ENCODE measurements around the gene FAM50A. TPM values are rescaled to one million over a fixed set of nuclear protein-coding genes. Genes with fewer than 3 reads are reported as not detected.

The FAM50A gene
- total and polyA plus RNA-seq, 2 donors (not counting 1 experiment from before 2014, with no cell fraction given) = 44.5 to 79.8 TPM

GRCh38 chrX:154396973-154397887 is 46.7 kb upstream of the FAM50A start:
- Histone ChIP-seq H4K20me1 (ENCODE audit: control insufficient read depth, insufficient read depth, low read length, poor library complexity, severe bottlenecking) (peaks cover 30% of the 10 kb centered on the region), H3K27me3 (replicated peaks in 1 of 4; ENCODE audit: control extremely low read depth in 1 of 4, control insufficient read depth in 3 of 4, insufficient read depth in 4 of 4, low read length in 3 of 4) (no peaks in the 10 kb centered on the region), H3K4me3 (ENCODE audit: control extremely low read depth in 1 of 5, extremely low read depth in 1 of 5, insufficient read depth in 1 of 5, low read depth in 2 of 5, low read length in 4 of 5) (peak overlapping the region; percentile 34 to 96 (median 78)), H3K27ac (ENCODE audit: low read length in 2 of 2) (peak overlapping the region; percentile 99 to 100), H3K9ac (ENCODE audit: low read length) (peak overlapping the region; percentile 86), H2AFZ (ENCODE audit: insufficient read depth, low read depth, low read length, poor library complexity, severe bottlenecking) (peak overlapping the region; percentile 39), H3K9me3 (ENCODE audit: control extremely low read depth in 1 of 3, control insufficient read depth in 2 of 3, insufficient read depth in 1 of 3, low read length in 2 of 3) (no peaks in the 10 kb centered on the region), H3K79me2 (ENCODE audit: control insufficient read depth, insufficient read depth, low read length) (no peaks in the 10 kb centered on the region), H3K36me3 (replicated peaks in 1 of 2; ENCODE audit: control extremely low read depth in 1 of 2, control insufficient read depth in 1 of 2, extremely low read depth in 1 of 2, insufficient read depth in 2 of 2, low read length in 1 of 2) (peaks cover 0 to 22% of the 10 kb centered on the region in 2 experiments), H3K4me1 (ENCODE audit: control insufficient read depth in 2 of 2, insufficient read depth in 2 of 2, low read length in 2 of 2) (peaks cover 12 to 20% of the 10 kb centered on the region in 2 donors), H3K4me2 (replicated peaks; ENCODE audit: low read depth, low read length, poor library complexity, severe bottlenecking) (peak overlapping the region; percentile 81)
- POLR2A ChIA-PET = interaction anchor here (0.6 to 3.4 kb wide), 19 partner anchors 10 to 977 kb away, joined by 3 to 31 read pairs (median 7); partner anchors contain the start of genes ARHGAP4, DNASE1L1, EMD and FAM3A
- Mint-ChIP-seq H3K9me3 (ENCODE audit: insufficient read depth) (no peaks in the 10 kb centered on the region), H3K4me1 (peaks cover 17% of the 10 kb centered on the region), H3K27ac (peak overlapping the region; percentile 99), H3K27me3 (no peaks in the 10 kb centered on the region), H3K4me3 (peak overlapping the region; percentile 99)
- no peak for TF ChIP-seq CTCF (IDR thresholded peaks at IDR 0.05)
- no peak for TF ChIP-seq EZH2 (IDR thresholded peaks at IDR 0.05; ENCODE audit: borderline replicate concordance, insufficient read depth, low read depth, low read length, poor library complexity, severe bottlenecking)
- 7% methylated on average over 27 of the region's 53 CpGs for WGBS (ENCODE audit: insufficient coverage)
- CTCF ChIA-PET = interaction anchor here (0.8 to 3.2 kb wide), 4 partner anchors 23 to 136 kb away, joined by 3 to 17 read pairs (median 10); partner anchors contain the start of genes FLNA and SLC10A3
- ATAC-seq (ENCODE audit: low read depth) (peak; percentile 64), DNase-seq (peak; percentile 82)
- intact Hi-C loops (cut with micrococcal nuclease) = loop anchor here (5.0 kb wide), 2 partner anchors 95 to 120 kb away; partner anchors contain the start of genes FAM3A and SLC10A3

Data from B cell (primary cell).